GM10266 (cell line): ENCODE data around the gene EVI5.

Source experiments
- DNase-seq: peaks from one replicate; pipeline ENCODE4 v3.0.0; 2012; ENCODE audit errors: extremely low spot score
- CTCF ChIP-seq: IDR thresholded peaks from 2 replicates; pipeline ENCODE4 v1.5.1; 2012; ENCODE audit warnings: mild to moderate bottlenecking, low read depth; ENCODE audit not compliant: control insufficient read depth, insufficient read depth; ENCODE audit errors: missing control alignments

The EVI5 gene

GRCh38 chr1:92505015-92505692 lies 279.8 kb downstream of the EVI5 start:
- no peak for TF ChIP-seq CTCF
- no peak for DNase-seq

GRCh38 chr1:92504291-92505014 lies 280.5 kb downstream of the EVI5 start:
- DNase-seq, result no peak
- no peak for TF ChIP-seq CTCF

GRCh38 chr1:92503926-92504285 lies 281.0 kb downstream of the EVI5 start:
- DNase-seq, result no peak
- no peak for TF ChIP-seq CTCF

GRCh38 chr1:92503043-92503925 lies 281.6 kb downstream of the EVI5 start:
- no peak for TF ChIP-seq CTCF
- DNase-seq, result no peak

- no peak for DNase-seq
- TF ChIP-seq CTCF, result no peak
These were observed 282.7 kb downstream of the EVI5 start for GRCh38 chr1:92502247-92502646.

- DNase-seq, result no peak
- TF ChIP-seq CTCF, result no peak
These were observed 284.4 kb downstream of the EVI5 start for GRCh38 chr1:92500552-92500951.

GRCh38 chr1:92495392-92496063 lies 289.4 kb downstream of the EVI5 start:
- no peak for TF ChIP-seq CTCF
- no peak for DNase-seq
